ENCODE data around the gene NOXO1. TPM values are rescaled to one million over a fixed set of nuclear protein-coding genes. Genes with fewer than 3 reads are reported as not detected.
A peak's percentile ranks its signal among the peaks of the same experiment; 100 is the strongest.

The NOXO1 gene
- total and polyA plus RNA-seq, 9 of the 15 experiments (the other 6 are each of a cell fraction or from before 2014, with no cell fraction given), result not detected

- TF ChIP-seq ARID3B (CRISPR knock-in tag; IDR thresholded peaks at IDR 0.05; ENCODE audit: borderline replicate concordance) (no peak), RBM25 (IDR thresholded peaks at IDR 0.05; ENCODE audit: low read depth, low read length, severe bottlenecking) (no peak), MCM7 (IDR thresholded peaks at IDR 0.05) (no peak), STAT5A (IDR thresholded peaks at IDR 0.05; ENCODE audit: borderline replicate concordance, low read length) (no peak), MBD2 (IDR thresholded peaks at IDR 0.05; ENCODE audit: borderline replicate concordance, low read depth) (no peak), ZNF232 (CRISPR knock-in tag; IDR thresholded peaks at IDR 0.05) (no peak), SAFB2 (IDR thresholded peaks at IDR 0.05; ENCODE audit: borderline replicate concordance, low read depth, low read length, severe bottlenecking) (no peak), DMBX1 (CRISPR knock-in tag; IDR thresholded peaks at IDR 0.05; ENCODE audit: borderline replicate concordance) (peak; percentile 77; the same call in 1 of the 2 replicates), MAZ (CRISPR knock-in tag; conservative IDR thresholded peaks at IDR 0.05 in 1 of 2, IDR thresholded peaks at IDR 0.05 in 1 of 2) (no peak), E2F1 (CRISPR knock-in tag; IDR thresholded peaks at IDR 0.05) (no peak), PML (IDR thresholded peaks at IDR 0.05; ENCODE audit: low read length) (no peak), ZNF609 (CRISPR knock-in tag; IDR thresholded peaks at IDR 0.05; ENCODE audit: borderline replicate concordance) (no peak), RNF2 (IDR thresholded peaks at IDR 0.05) (no peak), CEBPB (tag; IDR thresholded peaks at IDR 0.05) (peak; percentile 53)
- TF ChIP-seq, protein P1, sequence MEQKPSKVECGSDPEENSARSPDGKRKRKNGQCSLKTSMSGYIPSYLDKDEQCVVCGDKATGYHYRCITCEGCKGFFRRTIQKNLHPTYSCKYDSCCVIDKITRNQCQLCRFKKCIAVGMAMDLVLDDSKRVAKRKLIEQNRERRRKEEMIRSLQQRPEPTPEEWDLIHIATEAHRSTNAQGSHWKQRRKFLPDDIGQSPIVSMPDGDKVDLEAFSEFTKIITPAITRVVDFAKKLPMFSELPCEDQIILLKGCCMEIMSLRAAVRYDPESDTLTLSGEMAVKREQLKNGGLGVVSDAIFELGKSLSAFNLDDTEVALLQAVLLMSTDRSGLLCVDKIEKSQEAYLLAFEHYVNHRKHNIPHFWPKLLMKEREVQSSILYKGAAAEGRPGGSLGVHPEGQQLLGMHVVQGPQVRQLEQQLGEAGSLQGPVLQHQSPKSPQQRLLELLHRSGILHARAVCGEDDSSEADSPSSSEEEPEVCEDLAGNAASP (IDR thresholded peaks at IDR 0.05), result no peak
- TF ChIP-seq, protein P2, sequence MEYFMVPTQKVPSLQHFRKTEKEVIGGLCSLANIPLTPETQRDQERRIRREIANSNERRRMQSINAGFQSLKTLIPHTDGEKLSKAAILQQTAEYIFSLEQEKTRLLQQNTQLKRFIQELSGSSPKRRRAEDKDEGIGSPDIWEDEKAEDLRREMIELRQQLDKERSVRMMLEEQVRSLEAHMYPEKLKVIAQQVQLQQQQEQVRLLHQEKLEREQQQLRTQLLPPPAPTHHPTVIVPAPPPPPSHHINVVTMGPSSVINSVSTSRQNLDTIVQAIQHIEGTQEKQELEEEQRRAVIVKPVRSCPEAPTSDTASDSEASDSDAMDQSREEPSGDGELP (CRISPR knock-in tag; IDR thresholded peaks at IDR 0.05; ENCODE audit: borderline replicate concordance), result 0 out of 2 replicates have a peak, but pooled peaks have one; percentile 30
- TF ChIP-seq, protein P3, sequence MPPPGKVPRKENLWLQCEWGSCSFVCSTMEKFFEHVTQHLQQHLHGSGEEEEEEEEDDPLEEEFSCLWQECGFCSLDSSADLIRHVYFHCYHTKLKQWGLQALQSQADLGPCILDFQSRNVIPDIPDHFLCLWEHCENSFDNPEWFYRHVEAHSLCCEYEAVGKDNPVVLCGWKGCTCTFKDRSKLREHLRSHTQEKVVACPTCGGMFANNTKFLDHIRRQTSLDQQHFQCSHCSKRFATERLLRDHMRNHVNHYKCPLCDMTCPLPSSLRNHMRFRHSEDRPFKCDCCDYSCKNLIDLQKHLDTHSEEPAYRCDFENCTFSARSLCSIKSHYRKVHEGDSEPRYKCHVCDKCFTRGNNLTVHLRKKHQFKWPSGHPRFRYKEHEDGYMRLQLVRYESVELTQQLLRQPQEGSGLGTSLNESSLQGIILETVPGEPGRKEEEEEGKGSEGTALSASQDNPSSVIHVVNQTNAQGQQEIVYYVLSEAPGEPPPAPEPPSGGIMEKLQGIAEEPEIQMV (tag; conservative IDR thresholded peaks at IDR 0.05; ENCODE audit: low read depth), result 0 out of 2 replicates have a peak, but pooled peaks have one; percentile 34
These were observed 12.5 kb upstream of the NOXO1 start (continued) for GRCh38 chr16:1993731-1994131.

Data from K562 (cell line).